CD4-positive, alpha-beta T cell treated with Interleukin-15 for 1 hour (primary cell): ENCODE measurements around the gene C10orf143.
"Not testable (repeated sequence)": the region's sequence is repeated elsewhere in the genome, so short reads cannot be mapped to it uniquely, and the experiment has no call there.

Source experiments
- DNase-seq: peaks from one replicate; pipeline ENCODE4 v3.0.0-alpha.2; 2020

Gene C10orf143

DNA sequence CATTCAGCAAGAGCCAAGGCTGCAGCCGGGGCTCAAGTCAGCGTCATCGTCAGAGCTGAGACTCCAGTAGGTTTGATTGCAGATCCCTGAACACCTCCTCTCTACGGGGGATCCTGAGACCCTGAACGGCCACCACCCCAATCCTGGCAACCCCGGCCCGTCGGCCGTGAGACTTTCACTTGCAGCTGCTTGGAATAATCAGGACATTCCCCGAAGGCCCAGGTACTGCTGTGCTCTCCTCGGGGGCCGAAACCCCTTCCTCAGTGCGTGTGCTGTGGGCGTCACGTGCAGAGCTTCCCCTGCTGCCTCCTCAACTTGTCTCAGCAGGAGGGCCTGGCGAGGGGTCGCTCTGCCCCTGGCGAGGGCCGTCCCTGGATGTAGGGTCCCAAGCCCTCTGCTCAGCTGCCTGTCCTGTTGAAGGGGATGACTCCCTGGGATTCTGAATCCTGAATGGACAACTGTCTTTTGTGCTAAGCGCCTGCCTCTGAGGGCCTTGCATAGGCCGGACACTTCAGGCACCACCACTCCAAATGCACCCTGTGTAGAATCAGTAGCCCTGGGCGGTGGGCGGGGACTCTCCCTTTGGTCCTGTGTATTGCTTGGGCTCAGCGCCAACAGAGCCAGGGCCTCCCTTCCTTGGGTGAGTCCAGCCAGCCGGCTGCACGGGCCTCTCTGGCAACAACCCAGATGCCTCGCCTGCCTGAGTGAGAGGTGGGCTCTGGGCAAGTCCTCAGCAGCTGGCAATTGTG lies 82.7 kb downstream of the C10orf143 start:
- peak; percentile 6 for DNase-seq

GRCh38 chr10:130026670-130027456 lies 83.8 kb downstream of the C10orf143 start:
- DNase-seq, result peak; percentile 4

DNA sequence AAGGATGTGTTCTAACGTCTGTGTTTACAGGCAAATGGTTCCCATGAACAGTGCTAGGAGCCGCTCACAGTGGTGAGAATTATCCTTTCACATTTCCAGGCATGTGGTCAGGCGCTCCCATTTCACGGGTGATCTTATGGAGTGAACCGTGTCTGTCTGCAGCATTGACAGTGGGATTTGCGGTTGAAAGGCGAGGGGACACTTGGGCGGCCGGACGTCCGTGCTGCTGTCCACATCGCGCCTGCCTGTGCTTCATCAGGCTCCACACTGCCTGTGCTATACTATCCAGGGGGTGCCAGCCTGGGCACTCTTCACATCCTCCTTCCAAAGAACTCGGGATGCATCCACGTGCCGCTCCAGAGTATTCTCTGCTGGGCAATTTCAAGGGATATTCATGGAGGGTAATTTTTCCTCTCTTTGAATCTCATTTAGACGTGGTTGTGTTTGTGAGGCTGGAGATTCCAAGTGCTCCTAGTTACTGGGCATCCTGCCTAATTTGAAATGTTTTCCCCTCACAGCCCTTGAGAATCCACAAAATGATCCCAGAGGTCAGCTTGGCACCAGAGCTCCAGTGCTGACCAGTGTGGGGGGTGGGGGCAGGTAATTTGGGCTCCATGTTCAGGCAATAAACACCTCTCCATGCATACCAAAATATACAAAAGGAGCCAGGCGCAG lies 84.7 kb downstream of the C10orf143 start:
- no peak for DNase-seq

GRCh38 chr10:130025326-130025725 lies 85.3 kb downstream of the C10orf143 start:
- no peak for DNase-seq

- DNase-seq, result no peak
Observed at GRCh38 chr10:130024779-130025325, 85.8 kb downstream of the C10orf143 start.

DNA sequence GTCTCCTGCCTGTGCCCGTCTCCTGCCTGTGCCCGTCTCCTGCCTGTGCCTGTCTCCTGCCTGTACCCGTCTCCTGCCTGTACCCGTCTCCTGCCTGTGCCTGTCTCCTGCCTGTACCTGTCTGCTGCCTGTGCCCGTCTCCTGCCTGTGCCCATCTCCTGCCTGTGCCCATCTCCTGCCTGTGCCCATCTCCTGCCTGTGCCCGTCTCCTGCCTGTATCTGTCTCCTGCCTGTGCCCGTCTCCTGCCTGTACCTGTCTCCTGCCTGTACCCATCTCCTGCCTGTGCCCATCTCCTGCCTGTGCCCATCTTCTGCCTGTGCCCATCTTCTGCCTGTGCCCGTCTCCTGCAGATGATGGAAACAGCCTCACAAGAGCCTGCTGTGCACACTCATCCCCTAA lies 86.3 kb downstream of the C10orf143 start:
- not testable (repeated sequence) for DNase-seq

- DNase-seq, result peak; percentile 14
Observed at GRCh38 chr10:130023454-130024230, 87.0 kb downstream of the C10orf143 start.

DNA sequence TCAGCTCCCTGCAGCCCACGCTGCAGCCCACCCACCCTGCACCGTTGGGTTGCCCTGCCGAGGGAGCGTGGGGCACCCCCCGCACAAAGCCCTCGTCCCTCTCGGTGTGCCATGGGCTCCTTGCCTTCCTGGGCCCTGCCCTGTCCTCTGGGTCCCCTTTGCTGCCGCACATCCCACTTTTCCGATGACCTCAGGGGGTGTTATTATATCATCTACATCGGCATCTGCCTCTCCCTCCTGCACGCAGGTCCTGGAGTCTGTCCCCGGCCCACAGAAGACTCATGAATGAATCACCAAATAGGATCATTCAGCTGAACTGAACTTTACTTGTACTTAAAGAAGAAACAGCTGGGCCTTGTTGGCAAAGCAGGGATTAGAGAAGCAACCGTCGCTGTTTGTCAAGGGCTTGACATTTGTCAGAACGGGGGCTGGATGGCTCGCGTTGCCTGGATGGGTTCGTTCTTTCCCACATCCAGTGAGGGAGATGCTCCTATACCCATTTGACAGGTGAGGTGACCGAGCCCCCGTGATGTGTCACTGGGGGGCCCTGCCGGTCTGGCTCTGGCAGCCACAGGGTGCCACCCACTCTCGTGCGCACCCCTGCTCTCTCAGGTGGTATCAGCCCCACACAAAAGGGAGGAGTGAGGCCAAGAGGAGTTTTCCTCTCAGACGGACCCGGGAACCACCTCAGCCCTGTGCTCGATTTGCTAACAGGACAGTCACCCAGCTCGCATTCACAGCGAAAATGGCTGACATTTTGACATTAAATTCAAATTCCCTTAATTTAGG lies 87.9 kb downstream of the C10orf143 start:
- DNase-seq, result peak; percentile 7

DNA sequence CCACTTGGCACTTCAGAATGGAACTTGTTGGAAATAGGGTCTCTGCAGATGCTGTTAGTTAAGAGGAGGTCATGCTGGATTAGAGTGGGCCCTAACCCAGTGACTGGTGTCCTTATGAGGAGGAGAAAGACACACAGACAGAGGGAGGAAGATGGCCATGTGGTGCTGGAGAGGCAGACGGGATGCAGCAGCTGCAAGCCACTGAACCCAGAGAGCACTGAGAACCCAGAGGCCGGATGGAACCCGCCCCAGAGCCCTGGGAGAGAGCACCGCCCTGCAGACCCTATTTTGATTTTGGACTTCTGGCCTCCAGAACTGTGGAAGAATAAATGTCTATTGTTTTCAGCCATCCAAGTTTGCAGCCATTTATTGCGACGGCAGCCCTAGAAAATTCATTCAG lies 88.5 kb downstream of the C10orf143 start:
- DNase-seq, result no peak

DNA sequence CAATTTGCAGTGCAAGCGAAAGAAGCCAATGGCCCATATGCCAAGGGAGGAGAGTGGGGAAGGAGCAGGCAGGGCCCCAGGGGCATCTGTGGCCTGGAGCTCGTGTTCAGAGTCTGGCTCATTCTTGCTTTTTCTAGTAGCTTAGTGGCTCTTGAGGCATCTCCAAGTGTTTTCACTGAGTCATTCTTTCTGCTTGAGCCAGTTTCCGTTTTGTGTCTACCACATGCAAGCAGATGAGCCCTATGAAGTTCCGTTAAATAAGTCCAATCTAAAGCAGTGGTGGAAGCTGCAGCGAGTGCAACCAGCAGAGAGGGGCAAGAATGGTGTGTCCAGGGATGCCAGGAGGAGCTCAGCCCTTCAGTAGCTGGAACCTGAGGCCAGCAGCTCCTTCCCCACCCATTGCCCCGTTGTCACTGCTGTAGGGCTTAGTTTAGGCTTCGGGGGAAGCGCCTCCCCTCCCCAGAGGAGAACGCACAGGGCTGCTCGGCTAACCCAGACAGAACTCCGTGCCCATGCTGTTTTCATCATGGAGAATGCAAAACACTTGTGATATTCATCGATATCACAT lies 89.2 kb downstream of the C10orf143 start:
- DNase-seq, result peak; percentile 14

- DNase-seq, result peak; percentile 7
Observed at GRCh38 chr10:130020651-130021382, 89.8 kb downstream of the C10orf143 start.

DNA sequence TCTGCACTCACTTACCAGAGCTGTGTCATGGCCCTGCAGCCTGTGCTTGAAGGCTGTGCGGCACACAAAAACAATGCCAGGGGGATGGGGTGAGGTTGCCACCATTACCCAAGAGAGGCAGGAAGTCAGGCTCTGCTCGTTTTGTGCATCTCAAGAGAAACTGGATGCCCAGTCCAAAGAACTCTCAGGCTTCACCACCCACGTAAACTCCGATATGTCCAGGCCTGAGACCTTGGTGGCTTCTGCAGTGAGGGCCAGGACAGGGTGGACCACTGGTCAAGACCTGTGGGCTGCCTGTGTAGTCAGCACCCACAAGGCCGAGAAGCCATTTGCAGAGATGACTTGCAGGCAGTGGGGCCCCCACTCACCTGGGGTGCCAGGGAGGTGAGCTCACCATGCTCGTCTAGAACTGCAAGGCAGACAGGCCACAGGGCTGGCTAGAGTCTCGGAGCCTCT lies 91.9 kb downstream of the C10orf143 start:
- DNase-seq, result no peak

DNA sequence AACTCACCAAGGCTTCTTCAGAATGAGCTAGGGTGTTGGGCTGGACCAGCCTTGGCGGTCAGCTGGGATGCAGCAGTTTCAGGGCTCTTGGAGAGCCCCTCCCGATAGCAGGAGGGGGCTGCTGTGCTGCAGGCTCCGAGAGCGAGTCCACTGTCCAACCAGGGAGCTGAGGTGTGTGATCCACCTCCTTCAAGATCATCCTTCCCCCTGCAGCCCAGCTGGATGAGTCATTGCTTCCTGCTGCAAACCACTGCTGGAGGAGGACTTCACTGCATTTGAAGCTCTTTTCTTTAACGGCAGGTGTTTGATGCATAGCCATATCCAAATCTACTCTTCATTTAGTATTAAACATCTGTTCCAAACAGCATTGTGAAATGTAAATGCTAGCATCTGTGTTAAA lies 92.4 kb downstream of the C10orf143 start:
- no peak for DNase-seq

DNA sequence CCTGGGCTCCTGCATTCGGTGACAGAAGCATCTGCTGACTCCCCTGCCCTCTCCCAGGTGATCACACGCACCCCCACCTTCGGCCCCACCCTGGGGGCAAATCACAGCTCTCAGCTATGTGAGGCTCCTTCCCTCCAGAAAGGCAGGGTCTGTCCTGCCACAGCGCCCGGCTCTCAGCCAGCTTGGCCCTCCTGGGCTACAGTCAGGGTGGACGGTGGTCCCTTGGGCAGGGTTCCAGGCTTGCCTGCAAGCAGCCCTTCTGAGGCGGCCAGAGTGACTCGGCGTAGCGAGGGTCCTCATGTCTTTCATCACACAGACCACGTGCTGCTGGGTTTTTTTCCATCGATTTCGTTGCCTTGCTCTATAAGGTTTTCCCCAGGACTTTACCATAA lies 93.0 kb downstream of the C10orf143 start:
- no peak for DNase-seq

GRCh38 chr10:130016993-130017630 lies 93.5 kb downstream of the C10orf143 start:
- DNase-seq, result no peak

DNA sequence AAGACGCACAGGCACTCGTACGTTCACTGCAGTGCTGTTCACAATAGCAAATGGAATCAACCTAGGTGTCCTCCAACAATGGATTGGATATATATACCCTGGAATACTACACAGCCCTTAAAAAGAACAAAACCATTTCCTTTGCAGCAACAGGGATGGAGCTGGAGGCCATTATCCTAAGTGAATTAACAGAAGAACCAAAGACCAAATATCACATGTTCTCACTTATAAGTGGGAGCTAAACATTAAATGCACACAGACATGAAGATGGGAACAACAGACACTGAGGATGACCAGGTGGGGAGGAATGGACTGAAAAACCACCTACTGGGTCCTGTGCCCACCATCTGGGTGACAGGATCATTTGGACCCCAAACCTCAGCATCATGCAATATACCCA lies 94.5 kb downstream of the C10orf143 start:
- no peak for DNase-seq

DNA sequence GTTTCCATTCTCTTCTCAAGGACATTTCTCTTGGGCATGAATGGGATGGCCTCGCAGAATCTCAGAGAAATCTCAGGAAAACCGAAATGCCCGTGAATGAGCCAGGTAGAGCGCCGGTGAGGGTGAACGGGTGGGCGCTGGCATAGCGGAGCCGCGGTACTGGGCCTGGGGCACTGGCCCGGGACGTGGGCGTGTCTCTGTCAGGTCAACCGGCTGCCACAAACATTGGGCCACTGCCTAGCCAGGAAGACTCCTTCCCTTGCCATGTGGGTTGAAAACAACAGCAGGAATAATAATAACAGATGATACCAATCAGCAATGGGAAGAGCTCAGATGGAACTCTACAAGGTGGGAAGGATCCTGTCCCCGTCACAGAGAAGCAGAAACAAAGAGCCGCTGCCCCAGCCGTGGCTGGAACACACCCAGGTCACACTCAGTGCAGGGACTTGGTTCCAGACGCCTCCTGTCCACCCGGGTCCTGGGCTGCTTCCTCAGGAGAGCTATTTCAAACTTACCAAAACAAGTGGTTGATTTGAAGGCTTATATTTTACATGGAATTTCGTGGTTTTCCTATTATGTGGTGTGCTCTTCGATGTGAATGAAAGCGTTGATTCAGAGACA lies 95.4 kb downstream of the C10orf143 start:
- DNase-seq, result no peak

- no peak for DNase-seq
Observed at GRCh38 chr10:130014263-130015074, 96.2 kb downstream of the C10orf143 start.
